AG04450 (cell line): ENCODE data around the gene KRTAP21-2. TPM values are rescaled to one million over a fixed set of nuclear protein-coding genes. Genes with fewer than 3 reads are reported as not detected.
"Not testable (repeated sequence)": the region's sequence is repeated elsewhere in the genome, so short reads cannot be mapped to it uniquely, and the experiment has no call there.

Experiments
- CTCF ChIA-PET: fragments of 300-600, 350-600 bp; formaldehyde crosslinking; extraction: SDS; loops from one replicate; lab custom pipeline; 2022; ENCODE audit warnings: antibody characterized with exemption, inconsistent platforms; lab: Charles Lee
- POLR2A ChIA-PET: fragments of 350-600 bp; formaldehyde crosslinking; extraction: SDS; loops from one replicate; lab custom pipeline; 2021; ENCODE audit warnings: antibody characterized with exemption, inconsistent platforms; lab: Yijun Ruan, JAX
- DNase-seq: peaks from one replicate; pipeline ENCODE4 v3.0.0-alpha.2; 2011; ENCODE audit warnings: low read depth, low spot score
- H3K27ac ChIP-seq: one replicate; pipeline ENCODE4 v1.5.1; 2012; ENCODE audit warnings: low read depth, low read length, control low read depth
- H3K27me3 ChIP-seq: one replicate; pipeline ENCODE4 v1.6.0; 2012; ENCODE audit warnings: low read length; ENCODE audit not compliant: control insufficient read depth, insufficient read depth
- H3K4me3 ChIP-seq: 2 replicates; pipeline ENCODE4 v1.5.1; 2011; ENCODE audit warnings: mild to moderate bottlenecking, low read depth, low read length, control low read depth
- H3K9me3 ChIP-seq: 2 replicates; pipeline ENCODE4 v1.5.1; 2012; ENCODE audit warnings: low read length; ENCODE audit not compliant: control insufficient read depth, insufficient read depth
- polyA plus RNA-seq: library from polyadenylated mRNA; depleted of rRNA; stranded (reverse); fragments of >200 nt; gene quantifications from 2 replicates; pipeline ENCODE4 v1.2.3, GENCODE V29; 2011
- TF ChIP-seq, protein P1 (sequence below): IDR thresholded peaks from 2 replicates; pipeline ENCODE4 v1.5.1; 2011; ENCODE audit warnings: low read depth, low read length, control low read depth, inconsistent platforms

KRTAP21-2 gene
- polyA plus RNA-seq, 1 experiment, result not detected

DNA sequence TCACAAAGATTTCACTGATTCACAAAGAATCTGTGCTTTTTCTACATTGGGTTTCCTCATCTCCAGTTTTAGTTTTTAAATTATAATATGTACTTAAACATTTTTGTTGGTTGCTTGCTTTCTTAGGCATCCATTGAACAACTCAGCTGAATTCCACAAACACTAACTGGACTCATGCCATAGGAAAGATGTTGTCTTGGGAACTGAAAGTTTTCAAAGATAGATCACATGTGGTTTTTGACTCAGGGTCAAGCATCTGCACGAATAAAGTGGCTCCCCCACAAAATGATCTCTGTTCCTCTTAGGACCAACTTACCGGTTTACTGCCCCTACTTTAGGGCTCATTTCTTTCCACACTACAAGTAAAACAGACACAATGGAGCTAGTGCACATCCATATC is 11.2 kb upstream of the KRTAP21-2 start:
- Histone ChIP-seq H3K4me3 (no peak overlapping the region), H3K27me3 (no peaks in the 10 kb centered on the region), H3K9me3 (peaks cover 10% of the 10 kb centered on the region), H3K27ac (no peak overlapping the region)
- CTCF ChIA-PET, result no interaction called here
- TF ChIP-seq, protein P1, sequence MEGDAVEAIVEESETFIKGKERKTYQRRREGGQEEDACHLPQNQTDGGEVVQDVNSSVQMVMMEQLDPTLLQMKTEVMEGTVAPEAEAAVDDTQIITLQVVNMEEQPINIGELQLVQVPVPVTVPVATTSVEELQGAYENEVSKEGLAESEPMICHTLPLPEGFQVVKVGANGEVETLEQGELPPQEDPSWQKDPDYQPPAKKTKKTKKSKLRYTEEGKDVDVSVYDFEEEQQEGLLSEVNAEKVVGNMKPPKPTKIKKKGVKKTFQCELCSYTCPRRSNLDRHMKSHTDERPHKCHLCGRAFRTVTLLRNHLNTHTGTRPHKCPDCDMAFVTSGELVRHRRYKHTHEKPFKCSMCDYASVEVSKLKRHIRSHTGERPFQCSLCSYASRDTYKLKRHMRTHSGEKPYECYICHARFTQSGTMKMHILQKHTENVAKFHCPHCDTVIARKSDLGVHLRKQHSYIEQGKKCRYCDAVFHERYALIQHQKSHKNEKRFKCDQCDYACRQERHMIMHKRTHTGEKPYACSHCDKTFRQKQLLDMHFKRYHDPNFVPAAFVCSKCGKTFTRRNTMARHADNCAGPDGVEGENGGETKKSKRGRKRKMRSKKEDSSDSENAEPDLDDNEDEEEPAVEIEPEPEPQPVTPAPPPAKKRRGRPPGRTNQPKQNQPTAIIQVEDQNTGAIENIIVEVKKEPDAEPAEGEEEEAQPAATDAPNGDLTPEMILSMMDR, result no peak
- POLR2A ChIA-PET, result no interaction called here
- DNase-seq, result no peak

DNA sequence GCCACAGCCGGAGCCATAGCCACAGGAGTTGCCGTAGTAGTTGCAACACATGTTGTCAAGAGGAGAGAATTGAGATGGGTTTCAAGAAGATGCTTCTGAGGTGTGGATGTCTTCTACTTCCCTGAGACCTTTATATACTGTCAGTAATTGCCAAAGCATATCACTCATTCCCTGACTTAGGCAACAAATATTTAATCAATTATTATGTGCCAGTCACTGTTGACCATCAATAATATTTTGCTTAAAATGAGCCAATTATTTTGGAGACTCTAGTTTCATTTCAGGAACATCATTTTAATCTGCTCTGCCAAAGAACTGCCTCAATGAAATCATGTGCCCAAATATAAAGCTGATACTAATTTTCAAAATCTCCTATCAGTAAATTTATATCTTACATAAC is 8.3 kb upstream of the KRTAP21-2 start, which contains the start of gene KRTAP21-1:
Gene KRTAP21-1 (minus strand): TSS at position 101 of the 400 bp plus-strand sequence. CDS start 50 bp downstream, at position 51.
- H3K27ac ChIP-seq, H3K27me3 ChIP-seq, H3K9me3 ChIP-seq, CTCF ChIA-PET, H3K4me3 ChIP-seq, POLR2A ChIA-PET, DNase-seq: not testable (repeated sequence)

DNA sequence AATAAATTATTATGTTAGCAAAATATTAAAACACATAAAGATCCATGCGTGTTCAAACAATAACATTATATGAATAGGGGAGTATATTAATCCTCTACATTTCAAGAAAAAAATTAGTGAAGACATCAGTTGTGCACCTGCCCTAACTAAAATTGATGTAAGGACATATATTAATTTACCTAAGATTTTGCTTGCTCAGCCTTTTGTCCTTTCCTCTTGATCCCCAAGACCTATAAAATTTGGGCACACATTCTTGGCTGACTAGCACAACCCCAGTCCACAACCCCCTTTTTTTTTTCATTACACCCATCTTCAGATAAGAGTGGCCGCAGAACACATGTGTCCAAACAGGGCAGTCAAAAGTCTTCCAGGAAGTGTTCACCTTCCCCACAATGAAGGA is 6.6 kb downstream of the KRTAP21-2 start:
- TF ChIP-seq, protein P1, result no peak
- Histone ChIP-seq H3K27me3 (no peaks in the 10 kb centered on the region), H3K27ac (no peak overlapping the region), H3K4me3 (no peak overlapping the region), H3K9me3 (peaks cover 9% of the 10 kb centered on the region; the same call in 1 of the 2 replicates)
- ChIA-PET POLR2A (no interaction called here), CTCF (no interaction called here)
- DNase-seq, result no peak

DNA sequence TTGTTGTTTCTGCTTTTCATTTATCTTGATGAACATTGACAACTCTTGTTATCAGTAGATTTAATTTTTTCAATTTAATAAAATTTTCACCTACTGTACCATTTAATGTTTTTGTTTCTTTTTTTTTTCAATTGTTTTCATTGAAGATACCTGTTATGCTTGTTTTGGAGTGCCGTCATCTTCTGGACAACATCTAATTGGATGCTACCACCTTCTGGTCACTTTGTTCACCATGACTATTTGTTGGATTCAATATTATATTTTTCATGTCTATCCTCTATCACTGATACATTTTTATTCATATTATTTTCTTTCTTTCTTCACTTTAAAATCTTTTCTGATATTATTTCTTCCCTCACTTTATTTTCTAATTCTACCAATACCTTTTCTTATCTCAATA is 14.0 kb downstream of the KRTAP21-2 start:
- DNase-seq, result no peak
- Histone ChIP-seq H3K27ac (no peak overlapping the region), H3K9me3 (no peaks in the 10 kb centered on the region), H3K4me3 (no peak overlapping the region), H3K27me3 (no peaks in the 10 kb centered on the region)
- TF ChIP-seq, protein P1, result no peak
- ChIA-PET POLR2A (no interaction called here), CTCF (no interaction called here)

DNA sequence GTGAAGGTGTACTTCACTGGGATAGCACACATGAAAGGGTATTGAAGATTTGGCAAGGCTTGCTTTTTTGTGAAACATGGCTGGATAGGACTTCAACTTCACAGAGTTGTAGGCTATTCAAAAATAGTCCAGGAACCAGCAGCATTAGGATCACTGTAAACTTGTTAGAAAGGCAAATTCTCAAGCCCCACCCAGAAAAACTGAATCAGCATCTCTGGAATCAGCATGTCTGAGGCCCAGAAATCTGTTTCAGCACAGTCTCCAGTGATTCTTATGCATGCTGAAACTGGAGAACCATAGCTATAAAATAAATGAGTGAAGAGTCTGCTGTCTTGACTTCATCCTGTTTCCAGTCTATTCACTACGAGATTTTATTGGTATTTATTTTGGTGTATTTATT is 20.3 kb downstream of the KRTAP21-2 start:
- ChIA-PET POLR2A (no interaction called here), CTCF (no interaction called here)
- no peak for DNase-seq
- no peak overlapping the region for H3K4me3 ChIP-seq
- H3K27me3 ChIP-seq, result no peaks in the 10 kb centered on the region
- H3K27ac ChIP-seq, result no peak overlapping the region
- H3K9me3 ChIP-seq, result peaks cover 4% of the 10 kb centered on the region; the same call in 1 of the 2 replicates
- TF ChIP-seq, protein P1, result no peak

DNA sequence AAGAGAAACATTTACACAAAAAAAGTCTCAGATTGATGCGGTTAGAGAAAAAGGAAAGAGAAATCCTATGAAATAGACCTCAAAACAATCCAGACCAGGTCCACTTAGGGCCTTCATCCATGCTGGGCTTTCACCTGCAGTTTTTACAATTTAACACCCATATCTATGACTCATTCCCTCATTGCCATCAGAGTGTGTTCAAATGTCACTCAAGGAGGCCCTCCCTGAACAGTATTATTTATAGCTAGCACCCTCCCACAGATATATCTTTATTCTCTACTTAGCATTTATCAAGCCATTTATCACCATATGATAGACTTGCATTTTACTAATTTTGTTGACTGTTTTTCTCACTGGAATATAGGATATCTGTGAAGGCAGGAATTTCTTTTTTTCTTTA is 27.7 kb downstream of the KRTAP21-2 start:
- no peak overlapping the region for H3K4me3 ChIP-seq
- CTCF ChIA-PET, result no interaction called here
- H3K9me3 ChIP-seq, result peaks cover 9% of the 10 kb centered on the region
- no peak for DNase-seq
- no peak overlapping the region for H3K27ac ChIP-seq
- H3K27me3 ChIP-seq, result no peaks in the 10 kb centered on the region
- TF ChIP-seq, protein P1, result no peak
- POLR2A ChIA-PET, result no interaction called here
